Measurements from ENCODE around the gene ZCCHC18. TPM values are rescaled to one million over a fixed set of nuclear protein-coding genes. Genes with fewer than 3 reads are reported as not detected.

Gene ZCCHC18
- total RNA-seq, 1 experiment from 2014 or later = not detected

DNA sequence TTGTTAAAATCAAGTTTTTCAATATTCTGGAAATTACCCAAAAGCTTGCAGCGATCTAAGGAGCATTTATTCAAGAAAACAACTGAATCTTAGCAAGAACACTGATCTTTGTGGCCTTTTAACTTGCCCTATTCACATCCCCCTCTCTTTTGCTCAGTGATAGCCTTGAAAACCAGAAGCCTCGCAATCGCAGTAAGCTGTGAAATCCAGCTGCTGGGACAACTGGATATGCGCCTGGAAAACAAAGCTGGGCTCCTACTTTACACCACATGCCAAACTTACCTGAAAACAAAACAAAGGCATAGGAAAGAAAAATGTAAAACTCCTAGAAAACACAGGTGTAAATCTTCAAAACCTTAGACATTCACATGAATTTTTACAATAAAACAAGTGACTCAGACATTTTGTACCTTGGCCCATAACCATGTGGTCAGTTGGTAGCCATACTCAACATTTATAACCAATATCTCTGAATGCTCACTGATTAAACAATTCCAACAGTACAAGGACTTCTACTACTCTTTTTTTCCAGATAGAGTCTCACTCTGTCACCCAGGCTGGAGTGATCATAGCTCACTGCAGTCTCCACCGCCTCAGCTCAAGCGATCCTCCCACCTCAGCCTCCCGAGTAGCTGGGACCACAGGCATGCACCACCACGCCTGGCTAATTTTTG, 28.9 kb downstream of the ZCCHC18 start:
- Mint-ChIP-seq H3K36me3 (ENCODE audit: insufficient read depth, unreplicated experiment) (peaks cover 4% of the 10 kb centered on the region), H3K4me1 (ENCODE audit: insufficient read depth, unreplicated experiment) (no peaks in the 10 kb centered on the region), H3K9me3 (ENCODE audit: unreplicated experiment) (no peaks in the 10 kb centered on the region), H3K27ac (ENCODE audit: low read depth, unreplicated experiment) (no peak overlapping the region), H3K4me3 (ENCODE audit: unreplicated experiment) (no peak overlapping the region), H3K27me3 (ENCODE audit: insufficient read depth, unreplicated experiment) (peaks cover 33% of the 10 kb centered on the region)
- BruUV-seq (replicated peaks) = no TSS peak
- TF ChIP-seq, protein P1, sequence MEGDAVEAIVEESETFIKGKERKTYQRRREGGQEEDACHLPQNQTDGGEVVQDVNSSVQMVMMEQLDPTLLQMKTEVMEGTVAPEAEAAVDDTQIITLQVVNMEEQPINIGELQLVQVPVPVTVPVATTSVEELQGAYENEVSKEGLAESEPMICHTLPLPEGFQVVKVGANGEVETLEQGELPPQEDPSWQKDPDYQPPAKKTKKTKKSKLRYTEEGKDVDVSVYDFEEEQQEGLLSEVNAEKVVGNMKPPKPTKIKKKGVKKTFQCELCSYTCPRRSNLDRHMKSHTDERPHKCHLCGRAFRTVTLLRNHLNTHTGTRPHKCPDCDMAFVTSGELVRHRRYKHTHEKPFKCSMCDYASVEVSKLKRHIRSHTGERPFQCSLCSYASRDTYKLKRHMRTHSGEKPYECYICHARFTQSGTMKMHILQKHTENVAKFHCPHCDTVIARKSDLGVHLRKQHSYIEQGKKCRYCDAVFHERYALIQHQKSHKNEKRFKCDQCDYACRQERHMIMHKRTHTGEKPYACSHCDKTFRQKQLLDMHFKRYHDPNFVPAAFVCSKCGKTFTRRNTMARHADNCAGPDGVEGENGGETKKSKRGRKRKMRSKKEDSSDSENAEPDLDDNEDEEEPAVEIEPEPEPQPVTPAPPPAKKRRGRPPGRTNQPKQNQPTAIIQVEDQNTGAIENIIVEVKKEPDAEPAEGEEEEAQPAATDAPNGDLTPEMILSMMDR (IDR thresholded peaks at IDR 0.05; ENCODE audit: unreplicated experiment) = no peak
- intact Hi-C loops (cut with micrococcal nuclease) = no loop called here
- CTCF ChIA-PET = no interaction called here
- POLR2A ChIA-PET = no interaction called here
- DNase-seq (ENCODE audit: unreplicated experiment) = no peak

DNA sequence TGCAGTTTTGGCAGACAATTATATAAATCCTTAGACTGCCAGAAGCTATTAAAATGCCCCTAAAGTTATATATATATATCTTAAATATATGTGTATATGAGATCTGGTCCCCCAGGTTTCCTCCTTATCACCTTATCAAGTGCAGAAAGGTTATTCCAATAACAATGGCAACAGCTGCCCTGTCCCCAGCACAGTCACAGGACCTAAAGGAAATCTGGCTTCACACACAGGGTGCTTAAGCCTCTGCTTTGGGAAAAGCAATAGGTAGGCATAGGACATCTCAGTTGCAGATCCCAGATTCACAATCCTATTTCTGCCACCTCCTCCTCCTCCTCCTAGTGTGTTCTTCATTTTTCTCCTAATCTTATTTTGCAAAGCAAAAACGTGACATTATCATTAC, 38.7 kb downstream of the ZCCHC18 start:
- BruUV-seq (replicated peaks) = no TSS peak
- no peaks in the 10 kb centered on the region for H3K36me3 Mint-ChIP-seq (ENCODE audit: insufficient read depth, unreplicated experiment)
- H3K27me3 Mint-ChIP-seq (ENCODE audit: insufficient read depth, unreplicated experiment) = peaks cover 29% of the 10 kb centered on the region
- H3K9me3 Mint-ChIP-seq (ENCODE audit: unreplicated experiment) = no peaks in the 10 kb centered on the region
- no peak overlapping the region for H3K27ac Mint-ChIP-seq (ENCODE audit: low read depth, unreplicated experiment)
- no peak overlapping the region for H3K4me3 Mint-ChIP-seq (ENCODE audit: unreplicated experiment)
- intact Hi-C loops (cut with micrococcal nuclease) = no loop called here
- no peaks in the 10 kb centered on the region for H3K4me1 Mint-ChIP-seq (ENCODE audit: insufficient read depth, unreplicated experiment)
- POLR2A ChIA-PET = no interaction called here
- TF ChIP-seq, protein P1 (IDR thresholded peaks at IDR 0.05; ENCODE audit: unreplicated experiment) = no peak
- CTCF ChIA-PET = no interaction called here
- no peak for DNase-seq (ENCODE audit: unreplicated experiment)

DNA sequence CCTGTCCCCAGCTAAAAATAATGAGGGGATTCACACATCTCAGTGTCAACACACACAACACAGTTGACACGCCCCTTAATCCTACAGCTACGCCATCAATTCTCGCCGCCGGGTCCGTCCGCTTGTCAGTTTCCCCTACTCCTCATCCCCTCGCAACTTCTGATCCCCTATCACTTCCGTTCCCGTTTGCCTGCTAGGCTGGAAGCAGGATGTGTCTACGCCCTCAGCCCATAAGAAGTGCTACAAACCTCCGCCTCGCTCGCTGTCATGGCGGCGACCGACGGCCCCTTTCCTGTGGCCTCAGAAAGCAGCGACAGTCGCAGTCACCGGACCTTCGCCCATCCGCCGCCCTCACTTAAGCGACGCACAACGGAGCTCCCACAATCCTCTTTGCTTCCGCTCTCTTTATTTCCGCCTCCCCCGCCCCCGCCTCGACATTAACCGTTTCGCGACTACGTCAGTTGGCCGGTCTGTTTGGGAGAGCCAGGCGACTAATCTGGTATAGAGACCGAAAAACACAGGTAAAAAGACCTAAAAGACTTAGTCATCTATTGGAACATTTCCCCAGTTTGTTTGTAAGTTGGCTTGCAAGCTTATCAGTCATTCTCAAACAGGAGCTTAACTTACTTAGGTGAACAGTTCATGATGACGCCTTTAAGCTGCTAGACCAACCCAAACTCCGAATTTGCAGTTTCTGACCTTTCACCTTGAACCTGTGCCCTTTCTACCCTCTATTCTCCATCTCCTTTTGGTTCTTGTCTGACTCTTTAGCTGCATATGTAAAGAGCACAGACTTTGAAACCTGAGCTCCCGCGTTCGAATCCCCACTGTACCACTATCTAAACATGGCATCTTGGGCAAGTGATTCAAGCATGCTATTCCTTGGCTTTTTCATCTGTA, 44.6 kb downstream of the ZCCHC18 start, which contains the start of gene SLC25A53:
Gene SLC25A53, minus strand, starts transcription at position 380 of the 900 bp plus-strand sequence. CDS start 51,752 bp downstream, outside the sequence.
- TSS peak; percentile 85 for BruUV-seq (replicated peaks)

More for the DNA sequence above, 44.6 kb downstream of the ZCCHC18 start, which contains the start of gene SLC25A53:
- no peaks in the 10 kb centered on the region for H3K9me3 Mint-ChIP-seq (ENCODE audit: unreplicated experiment)
- H3K27ac Mint-ChIP-seq (ENCODE audit: low read depth, unreplicated experiment) = peak within 1 kb of the TSS; percentile 97
- peak within 1 kb of the TSS; percentile 86 for H3K4me3 Mint-ChIP-seq (ENCODE audit: unreplicated experiment)
- TF ChIP-seq, protein P1 (IDR thresholded peaks at IDR 0.05; ENCODE audit: unreplicated experiment) = no peak
- H3K4me1 Mint-ChIP-seq (ENCODE audit: insufficient read depth, unreplicated experiment) = no peaks in the 10 kb centered on the region
- intact Hi-C loops (cut with micrococcal nuclease) = no loop called here
- DNase-seq (ENCODE audit: unreplicated experiment) = peak; percentile 77
- peaks cover 36% of the 10 kb centered on the region for H3K27me3 Mint-ChIP-seq (ENCODE audit: insufficient read depth, unreplicated experiment)
- CTCF ChIA-PET = interaction anchor here (0.6 to 2.0 kb wide), 7 partner anchors 9 to 1389 kb away, joined by 3 to 14 read pairs (median 3); partner anchors contain the start of gene FAM199X
- no peaks in the 10 kb centered on the region for H3K36me3 Mint-ChIP-seq (ENCODE audit: insufficient read depth, unreplicated experiment)
- POLR2A ChIA-PET = interaction anchor here (0.5 to 2.4 kb wide), 9 partner anchors 10 to 1103 kb away, joined by 3 to 75 read pairs (median 4); partner anchors contain the start of gene FAM199X

Other genes with a start within 250 kb of the ZCCHC18 start
- 2.1 and 3.0 TPM in 2 replicates for gene TMSB15B, start 149.9 kb upstream of the ZCCHC18 start, total RNA-seq (2022)
- not detected in 2 replicates for gene H2BW1, start 98.8 kb upstream of the ZCCHC18 start, total RNA-seq (2022)
- not detected in 2 replicates for gene H2BW2, start 72.6 kb upstream of the ZCCHC18 start, total RNA-seq (2022)
- 0.79 and 1.3 TPM in 2 replicates for gene TMSB15C, start 36.3 kb upstream of the ZCCHC18 start, total RNA-seq (2022)
- 3.2 and 4.1 TPM in 2 replicates for gene SLC25A53, start 44.5 kb downstream of the ZCCHC18 start, total RNA-seq (2022)
- gene FAM199X, start 53.9 kb downstream of the ZCCHC18 start, total RNA-seq (2022) = 26.0 and 27.2 TPM in 2 replicates
- gene ESX1, start 142.4 kb downstream of the ZCCHC18 start, total RNA-seq (2022) = not detected in 2 replicates

Data from MCF 10A (cell line).